Peyer's patch (tissue), 4 donors: ENCODE results near the gene FAM210A.

Experiments used
- POLR2A ChIP-seq, 2 donors: fragments of 450-650 bp; IDR thresholded peaks; one replicate each; pipeline ENCODE4 v1.5.1; 2017; ENCODE audit warnings: antibody characterized with exemption in 2 of 2, mild to moderate bottlenecking in 2 of 2, moderate library complexity in 2 of 2
- TF ChIP-seq, protein P1 (sequence below), 6 experiments: fragments of 450-650 bp in 4 of 6; fragments of 200-600 bp in 2 of 6; sonication (generic) in 1 of 6; IDR thresholded peaks; one replicate each; pipeline ENCODE4 v1.5.1; 2017 to 2019; ENCODE audit warnings: antibody characterized with exemption in 6 of 6, mild to moderate bottlenecking in 3 of 6, moderate library complexity in 1 of 6

GRCh38 chr18:13746633-13747032 is 20.3 kb upstream of the FAM210A start:
- TF ChIP-seq, protein P1, sequence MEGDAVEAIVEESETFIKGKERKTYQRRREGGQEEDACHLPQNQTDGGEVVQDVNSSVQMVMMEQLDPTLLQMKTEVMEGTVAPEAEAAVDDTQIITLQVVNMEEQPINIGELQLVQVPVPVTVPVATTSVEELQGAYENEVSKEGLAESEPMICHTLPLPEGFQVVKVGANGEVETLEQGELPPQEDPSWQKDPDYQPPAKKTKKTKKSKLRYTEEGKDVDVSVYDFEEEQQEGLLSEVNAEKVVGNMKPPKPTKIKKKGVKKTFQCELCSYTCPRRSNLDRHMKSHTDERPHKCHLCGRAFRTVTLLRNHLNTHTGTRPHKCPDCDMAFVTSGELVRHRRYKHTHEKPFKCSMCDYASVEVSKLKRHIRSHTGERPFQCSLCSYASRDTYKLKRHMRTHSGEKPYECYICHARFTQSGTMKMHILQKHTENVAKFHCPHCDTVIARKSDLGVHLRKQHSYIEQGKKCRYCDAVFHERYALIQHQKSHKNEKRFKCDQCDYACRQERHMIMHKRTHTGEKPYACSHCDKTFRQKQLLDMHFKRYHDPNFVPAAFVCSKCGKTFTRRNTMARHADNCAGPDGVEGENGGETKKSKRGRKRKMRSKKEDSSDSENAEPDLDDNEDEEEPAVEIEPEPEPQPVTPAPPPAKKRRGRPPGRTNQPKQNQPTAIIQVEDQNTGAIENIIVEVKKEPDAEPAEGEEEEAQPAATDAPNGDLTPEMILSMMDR (IDR thresholded peaks at IDR 0.05) = no peak
- no peak for TF ChIP-seq POLR2A (IDR thresholded peaks at IDR 0.05)
